RWPE2 (cell line): Measurements from ENCODE around the gene RAB3IL1.

Experiments
- ATAC-seq: fragments of 200-7000 bp; cut with Tn5 transposase; 3 replicates; pipeline ENCODE4 v1.9.1; 2021; ENCODE audit warnings: low read depth
- DNase-seq: peaks from one replicate; pipeline ENCODE4 v3.0.0-alpha.2; 2020; ENCODE audit warnings: low spot score
- H3K27ac ChIP-seq: fragments of 450-650 bp; 2 replicates; pipeline ENCODE4 v1.5.1; 2017; ENCODE audit warnings: mild to moderate bottlenecking; ENCODE audit not compliant: poor library complexity, severe bottlenecking
- H3K27me3 ChIP-seq: fragments of 250-450 bp; sonication (Bioruptor Pico); 2 replicates; pipeline ENCODE4 v1.5.1; 2021; ENCODE audit warnings: mild to moderate bottlenecking, moderate library complexity; ENCODE audit not compliant: insufficient read depth, poor library complexity, severe bottlenecking
- H3K36me3 ChIP-seq: fragments of 250-450 bp; sonication (Bioruptor Pico); 2 replicates; pipeline ENCODE4 v1.5.1; 2020; ENCODE audit warnings: low read depth, mild to moderate bottlenecking, moderate library complexity
- H3K4me1 ChIP-seq: fragments of 250-450 bp; sonication (Bioruptor Pico); 2 replicates; pipeline ENCODE4 v1.5.1; 2021; ENCODE audit warnings: mild to moderate bottlenecking, moderate library complexity; ENCODE audit not compliant: insufficient read depth, poor library complexity, severe bottlenecking
- H3K4me3 ChIP-seq: fragments of 250-450 bp; sonication (Bioruptor Pico); 2 replicates; pipeline ENCODE4 v1.5.1; 2021; ENCODE audit warnings: mild to moderate bottlenecking, moderate library complexity; ENCODE audit not compliant: severe bottlenecking
- H3K9me3 ChIP-seq: fragments of 250-450 bp; sonication (Bioruptor Pico); 2 replicates; pipeline ENCODE4 v1.5.1; 2021; ENCODE audit warnings: mild to moderate bottlenecking, moderate library complexity; ENCODE audit not compliant: severe bottlenecking
- CTCF ChIP-seq: fragments of 450-650 bp; IDR thresholded peaks from one replicate; pipeline ENCODE4 v1.5.1; 2017; ENCODE audit warnings: mild to moderate bottlenecking, moderate library complexity; ENCODE audit not compliant: poor library complexity, severe bottlenecking

The RAB3IL1 gene

GRCh38 chr11:61952882-61953281 lies 35.5 kb upstream of the RAB3IL1 start:
- H3K9me3 ChIP-seq = no peaks in the 10 kb centered on the region
- H3K4me3 ChIP-seq = no peak overlapping the region
- peaks cover 3% of the 10 kb centered on the region for H3K4me1 ChIP-seq
- no peaks in the 10 kb centered on the region for H3K27me3 ChIP-seq
- ATAC-seq = no peak
- H3K36me3 ChIP-seq = no peaks in the 10 kb centered on the region
- no peak overlapping the region for H3K27ac ChIP-seq
- TF ChIP-seq CTCF = no peak
- DNase-seq = no peak

- no peak for TF ChIP-seq CTCF
- H3K4me3 ChIP-seq = no peak overlapping the region
- no peaks in the 10 kb centered on the region for H3K36me3 ChIP-seq
- peaks cover 3% of the 10 kb centered on the region for H3K4me1 ChIP-seq
- no peaks in the 10 kb centered on the region for H3K9me3 ChIP-seq
- no peak overlapping the region for H3K27ac ChIP-seq
- ATAC-seq (no peak), DNase-seq (no peak)
- no peaks in the 10 kb centered on the region for H3K27me3 ChIP-seq
Observed at GRCh38 chr11:61951484-61952135, 34.2 kb upstream of the RAB3IL1 start.

- H3K4me3 ChIP-seq = no peak within 1 kb of the TSS
- H3K27me3 ChIP-seq = no peaks in the 10 kb centered on the region
- no peaks in the 10 kb centered on the region for H3K36me3 ChIP-seq
- no peak for ATAC-seq
- no peak within 1 kb of the TSS for H3K27ac ChIP-seq
- TF ChIP-seq CTCF = no peak
- H3K4me1 ChIP-seq = peaks cover 3% of the 10 kb centered on the region
- H3K9me3 ChIP-seq = no peaks in the 10 kb centered on the region
- DNase-seq = no peak
Observed at GRCh38 chr11:61950035-61950547, 32.7 kb upstream of the RAB3IL1 start, which contains the start of gene BEST1. TSS of gene BEST1 (plus strand) at chr11:61950351. CDS start at chr11:61951807, 1,456 bp downstream.

GRCh38 chr11:61949169-61950034 lies 32.0 kb upstream of the RAB3IL1 start:
- TF ChIP-seq CTCF = no peak
- peaks cover 3% of the 10 kb centered on the region for H3K4me1 ChIP-seq
- no peaks in the 10 kb centered on the region for H3K36me3 ChIP-seq
- H3K9me3 ChIP-seq = no peaks in the 10 kb centered on the region
- peak; percentile 31; the same call in 2 of the 3 replicates for ATAC-seq
- no peak overlapping the region for H3K4me3 ChIP-seq
- H3K27me3 ChIP-seq = no peaks in the 10 kb centered on the region
- H3K27ac ChIP-seq = no peak overlapping the region
- no peak for DNase-seq
